KMS-11 (cell line): ENCODE data around the gene MRTFB.

Source experiments
- H2AFZ ChIP-seq: fragments of 200-600 bp; sonication (generic); 2 replicates; pipeline ENCODE4 v1.6.1; 2016; ENCODE audit warnings: antibody characterized with exemption, mixed run types, low read depth
- H3K27ac ChIP-seq: fragments of 200-600 bp; sonication (generic); 2 replicates; pipeline ENCODE4 v1.6.1; 2016; ENCODE audit warnings: mild to moderate bottlenecking, mixed run types
- H3K27me3 ChIP-seq: fragments of 200-600 bp; sonication (generic); 2 replicates; pipeline ENCODE4 v1.6.1; 2017; ENCODE audit warnings: mild to moderate bottlenecking, low read depth, mixed run types, moderate library complexity; ENCODE audit not compliant: insufficient read depth
- H3K36me3 ChIP-seq: fragments of 200-600 bp; sonication (generic); 2 replicates; pipeline ENCODE4 v1.6.1; 2017; ENCODE audit warnings: mild to moderate bottlenecking, mixed run types; ENCODE audit not compliant: insufficient read depth
- H3K4me1 ChIP-seq: fragments of 200-600 bp; sonication (generic); 2 replicates; pipeline ENCODE4 v1.6.1; 2016; ENCODE audit warnings: mild to moderate bottlenecking, low read depth, mixed run types; ENCODE audit not compliant: poor library complexity, severe bottlenecking
- H3K4me2 ChIP-seq: fragments of 200-600 bp; sonication (generic); 2 replicates; pipeline ENCODE4 v1.7.0; 2016; ENCODE audit warnings: mild to moderate bottlenecking, mixed run types
- H3K4me3 ChIP-seq: fragments of 200-600 bp; sonication (generic); IDR thresholded peaks from 2 replicates; pipeline ENCODE4 v1.6.1; 2017; ENCODE audit warnings: low read depth, low read length, mixed read lengths; ENCODE audit not compliant: insufficient read depth
- H3K79me2 ChIP-seq: fragments of 200-600 bp; sonication (generic); 2 replicates; pipeline ENCODE4 v1.6.1; 2016; ENCODE audit warnings: low read depth, mixed run types; ENCODE audit not compliant: insufficient read depth
- H3K9ac ChIP-seq: fragments of 200-600 bp; sonication (generic); 2 replicates; pipeline ENCODE4 v1.6.1; 2016; ENCODE audit warnings: mild to moderate bottlenecking, mixed run types
- H4K20me1 ChIP-seq: fragments of 200-600 bp; sonication (generic); 2 replicates; pipeline ENCODE4 v1.6.1; 2016; ENCODE audit warnings: mild to moderate bottlenecking, mixed run types; ENCODE audit not compliant: insufficient read depth
- CTCF ChIP-seq: fragments of 200-600 bp; sonication (generic); conservative IDR thresholded peaks from 2 replicates; pipeline ENCODE4 v1.6.1; 2017; ENCODE audit warnings: low read depth, mild to moderate bottlenecking, antibody characterized with exemption, low read length, moderate library complexity, mixed read lengths

The MRTFB gene

GRCh38 chr16:14252860-14253259 is 181.7 kb downstream of the MRTFB start:
- Histone ChIP-seq H3K4me1 (peaks cover 16% of the 10 kb centered on the region), H3K9ac (no peak overlapping the region), H3K4me3 (no peak overlapping the region), H3K27me3 (no peaks in the 10 kb centered on the region), H4K20me1 (no peaks in the 10 kb centered on the region), H3K79me2 (no peaks in the 10 kb centered on the region), H2AFZ (no peak overlapping the region), H3K36me3 (no peaks in the 10 kb centered on the region; the same call in 1 of the 2 replicates), H3K27ac (no peak overlapping the region), H3K4me2 (no peak overlapping the region)
- no peak for TF ChIP-seq CTCF

GRCh38 chr16:14263011-14263410 is 191.9 kb downstream of the MRTFB start:
- Histone ChIP-seq H3K79me2 (no peaks in the 10 kb centered on the region), H3K9ac (no peak overlapping the region), H3K27ac (no peak overlapping the region), H3K4me3 (no peak overlapping the region), H3K4me1 (no peaks in the 10 kb centered on the region), H2AFZ (no peak overlapping the region), H3K4me2 (no peak overlapping the region), H3K36me3 (peaks cover 6% of the 10 kb centered on the region; the same call in 1 of the 2 replicates), H3K27me3 (no peaks in the 10 kb centered on the region), H4K20me1 (no peaks in the 10 kb centered on the region)
- no peak for TF ChIP-seq CTCF

GRCh38 chr16:14263769-14264168 is 192.7 kb downstream of the MRTFB start:
- Histone ChIP-seq H3K9ac (no peak overlapping the region), H3K4me3 (no peak overlapping the region), H4K20me1 (no peaks in the 10 kb centered on the region), H3K36me3 (peaks cover 6% of the 10 kb centered on the region; the same call in 1 of the 2 replicates), H3K4me1 (no peaks in the 10 kb centered on the region), H2AFZ (no peak overlapping the region), H3K4me2 (no peak overlapping the region), H3K27me3 (no peaks in the 10 kb centered on the region), H3K79me2 (no peaks in the 10 kb centered on the region), H3K27ac (no peak overlapping the region)
- no peak for TF ChIP-seq CTCF

GRCh38 chr16:14264327-14264943 is 193.3 kb downstream of the MRTFB start:
- no peak for TF ChIP-seq CTCF
- Histone ChIP-seq H3K4me3 (no peak overlapping the region), H3K79me2 (no peaks in the 10 kb centered on the region), H3K36me3 (peaks cover 6% of the 10 kb centered on the region; the same call in 1 of the 2 replicates), H3K9ac (no peak overlapping the region), H4K20me1 (no peaks in the 10 kb centered on the region), H3K4me2 (no peak overlapping the region), H3K27me3 (no peaks in the 10 kb centered on the region), H3K4me1 (no peaks in the 10 kb centered on the region), H3K27ac (no peak overlapping the region), H2AFZ (no peak overlapping the region)
